Measurements from ENCODE around the gene PTPRG.

DNA sequence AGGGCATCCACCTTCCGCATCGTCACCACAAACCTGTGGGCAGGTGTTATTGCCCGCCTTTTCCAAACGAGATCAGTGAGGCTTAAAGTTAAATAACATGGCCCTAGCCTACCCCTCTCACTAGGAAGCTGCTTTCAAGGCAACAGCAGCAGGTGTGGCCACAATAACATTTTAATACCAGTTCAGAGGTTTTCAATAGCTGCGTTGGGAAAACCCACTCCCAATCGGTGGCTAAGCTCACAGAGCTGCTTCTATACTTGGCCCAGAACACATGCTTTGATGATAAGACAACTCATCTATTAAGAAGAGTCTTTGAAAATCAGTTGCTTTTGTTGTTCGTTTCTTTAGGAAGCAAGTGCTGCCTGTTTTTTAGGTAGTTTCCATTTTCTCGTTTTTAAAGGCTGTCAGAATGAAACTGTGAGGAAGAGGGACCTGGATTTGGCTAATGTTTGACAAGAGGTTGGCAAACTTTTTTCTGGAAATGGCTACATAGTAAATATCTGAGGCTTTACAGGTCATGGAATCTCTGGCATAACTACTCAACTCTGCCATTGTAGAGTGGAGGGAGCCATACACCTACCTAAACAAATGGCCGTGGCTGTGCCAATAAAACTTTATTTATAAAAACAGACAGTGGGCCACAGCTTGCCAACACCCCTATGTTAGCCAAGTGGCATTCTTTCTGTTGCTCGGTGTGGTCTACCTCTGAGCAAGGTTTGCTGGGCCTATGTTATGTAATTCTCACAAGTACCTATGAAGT lies 632.4 kb downstream of the PTPRG start:
- TF ChIP-seq, protein P1, sequence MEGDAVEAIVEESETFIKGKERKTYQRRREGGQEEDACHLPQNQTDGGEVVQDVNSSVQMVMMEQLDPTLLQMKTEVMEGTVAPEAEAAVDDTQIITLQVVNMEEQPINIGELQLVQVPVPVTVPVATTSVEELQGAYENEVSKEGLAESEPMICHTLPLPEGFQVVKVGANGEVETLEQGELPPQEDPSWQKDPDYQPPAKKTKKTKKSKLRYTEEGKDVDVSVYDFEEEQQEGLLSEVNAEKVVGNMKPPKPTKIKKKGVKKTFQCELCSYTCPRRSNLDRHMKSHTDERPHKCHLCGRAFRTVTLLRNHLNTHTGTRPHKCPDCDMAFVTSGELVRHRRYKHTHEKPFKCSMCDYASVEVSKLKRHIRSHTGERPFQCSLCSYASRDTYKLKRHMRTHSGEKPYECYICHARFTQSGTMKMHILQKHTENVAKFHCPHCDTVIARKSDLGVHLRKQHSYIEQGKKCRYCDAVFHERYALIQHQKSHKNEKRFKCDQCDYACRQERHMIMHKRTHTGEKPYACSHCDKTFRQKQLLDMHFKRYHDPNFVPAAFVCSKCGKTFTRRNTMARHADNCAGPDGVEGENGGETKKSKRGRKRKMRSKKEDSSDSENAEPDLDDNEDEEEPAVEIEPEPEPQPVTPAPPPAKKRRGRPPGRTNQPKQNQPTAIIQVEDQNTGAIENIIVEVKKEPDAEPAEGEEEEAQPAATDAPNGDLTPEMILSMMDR (IDR thresholded peaks at IDR 0.05): no peak
- TF ChIP-seq POLR2A (IDR thresholded peaks at IDR 0.05): no peak
